ENCODE data around the gene SPSB3. TPM values are rescaled to one million over a fixed set of nuclear protein-coding genes. Genes with fewer than 3 reads are reported as not detected.

SPSB3 gene
- total and polyA plus RNA-seq, 2 of the 4 experiments (the other 2 are of a cell fraction) = 9.1 to 30.8 TPM

DNA sequence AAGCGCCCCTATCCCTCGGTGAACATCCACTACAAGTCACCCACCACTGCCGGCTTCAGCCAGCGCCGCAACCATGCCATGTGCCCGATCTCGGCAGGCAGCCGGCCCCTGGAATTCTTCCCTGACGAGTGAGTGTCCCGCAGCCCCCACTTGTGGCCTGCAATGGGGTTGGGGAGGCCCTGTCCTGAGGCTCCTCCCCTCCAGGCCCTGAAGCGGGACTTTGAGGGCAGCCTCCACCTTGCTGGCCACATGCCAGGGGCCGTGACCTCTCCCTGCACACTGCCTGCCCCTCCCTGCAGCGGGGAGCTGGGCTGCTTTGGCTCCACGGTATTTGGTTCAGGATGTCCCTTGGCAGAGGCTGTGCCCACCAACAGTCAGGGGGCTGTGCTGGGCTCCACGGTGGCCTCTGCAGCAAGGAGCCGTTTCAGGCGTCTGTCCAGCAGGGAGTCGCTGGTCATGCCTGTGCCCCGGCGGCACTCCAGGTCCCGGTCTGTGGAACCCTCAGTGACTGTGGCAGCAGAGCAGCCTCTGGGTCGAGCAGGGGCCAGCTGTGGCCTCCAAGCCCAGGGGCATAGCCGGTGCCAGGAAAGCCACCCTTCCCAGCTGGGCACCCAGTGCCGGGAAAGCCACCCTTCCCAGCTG, 19.4 kb downstream of the SPSB3 start (continued):
- TF ChIP-seq ELK1 (IDR thresholded peaks at IDR 0.05; ENCODE audit: borderline replicate concordance, low read depth, low read length) (no peak), FOS (IDR thresholded peaks at IDR 0.05; ENCODE audit: low read depth, low read length) (no peak), RCOR1 (IDR thresholded peaks at IDR 0.05; ENCODE audit: insufficient replicate concordance, low read length) (no peak)

DNA sequence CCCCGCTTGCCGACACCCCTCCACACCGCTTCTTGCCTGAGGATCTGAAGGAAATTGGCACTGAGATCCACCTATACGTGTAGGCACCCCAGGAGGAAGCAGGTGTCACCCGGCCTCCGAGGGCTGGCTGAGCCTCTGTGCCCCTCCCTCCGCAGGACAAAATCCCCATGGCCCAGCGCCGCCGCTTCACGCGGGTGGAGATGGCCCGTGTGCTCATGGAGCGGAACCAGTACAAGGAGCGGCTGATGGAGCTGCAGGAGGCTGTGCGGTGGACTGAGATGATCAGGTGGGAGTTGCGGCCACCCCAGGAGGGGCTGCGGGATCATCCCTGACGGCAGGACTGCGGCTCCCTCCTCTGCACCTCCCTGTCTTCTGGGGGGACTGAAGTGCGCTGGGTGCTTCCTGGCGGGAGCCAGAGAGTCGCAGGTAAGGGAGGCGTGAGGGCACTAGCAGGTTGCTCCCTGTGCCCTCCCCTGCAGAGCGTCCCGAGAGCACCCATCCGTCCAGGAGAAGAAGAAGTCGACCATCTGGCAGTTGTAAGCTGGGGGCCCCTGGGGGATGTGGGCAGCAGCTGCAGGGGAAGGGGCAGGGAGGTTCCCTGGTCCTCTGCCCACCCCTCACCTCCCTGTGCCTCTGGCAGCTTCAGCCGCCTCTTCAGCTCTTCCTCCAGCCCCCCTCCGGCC, 20.0 kb downstream of the SPSB3 start:
- Histone ChIP-seq H3K36me3 (ENCODE audit: control insufficient read depth, insufficient read depth, low read length) (peaks cover 82% of the 10 kb centered on the region), H2AK9ac (replicated peaks; ENCODE audit: low read depth, low read length, poor library complexity) (peak overlapping the region; percentile 9), H2BK5ac (ENCODE audit: low read depth, low read length, poor library complexity, severe bottlenecking) (no peak overlapping the region), H3K9ac (ENCODE audit: low read depth, low read length) (no peak overlapping the region), H3K4me2 (ENCODE audit: low read depth, low read length) (no peak overlapping the region), H4K20me1 (ENCODE audit: insufficient read depth, low read length) (no peaks in the 10 kb centered on the region; the same call in 1 of the 2 replicates), H3K14ac (replicated peaks; ENCODE audit: low read depth, low read length) (no peak overlapping the region), H3K4me3 (ENCODE audit: insufficient read depth, low read depth, low read length) (no peak overlapping the region), H2AK5ac (ENCODE audit: low read depth, low read length) (no peak overlapping the region), H3K18ac (ENCODE audit: low read depth, low read length) (no peak overlapping the region), H4K91ac (ENCODE audit: insufficient read depth, low read depth, low read length) (no peak overlapping the region), H2BK120ac (ENCODE audit: low read depth, low read length) (no peak overlapping the region), H4K8ac (ENCODE audit: low read depth in 2 of 2, low read length in 2 of 2) (no peak overlapping the region), H2BK15ac (ENCODE audit: low read depth, low read length) (no peak overlapping the region), H3K4ac (ENCODE audit: low read depth, low read length) (no peak overlapping the region), H3K4me1 (ENCODE audit: control insufficient read depth, insufficient read depth, low read length) (no peaks in the 10 kb centered on the region), H3K9me3 (ENCODE audit: control insufficient read depth, insufficient read depth, low read length) (no peaks in the 10 kb centered on the region), H3K27me3 (ENCODE audit: control insufficient read depth, insufficient read depth, low read length) (no peaks in the 10 kb centered on the region), H2AFZ (replicated peaks; ENCODE audit: low read length, poor library complexity) (no peak overlapping the region), H3K79me1 (ENCODE audit: low read depth in 1 of 2, low read length in 2 of 2) (no peaks in the 10 kb centered on the region), H4K5ac (ENCODE audit: low read depth, low read length) (no peak overlapping the region), H2BK20ac (ENCODE audit: low read depth, low read length) (no peak overlapping the region), H3K23ac (ENCODE audit: low read depth, low read length) (no peak overlapping the region), H3K27ac (ENCODE audit: insufficient read depth, low read length) (no peak overlapping the region), H3K9me1 (ENCODE audit: insufficient read depth, low read length) (no peaks in the 10 kb centered on the region), H3K56ac (ENCODE audit: extremely low read depth, insufficient read depth, low read length) (no peak overlapping the region)
- no peak for TF ChIP-seq CTCF (conservative IDR thresholded peaks at IDR 0.05; ENCODE audit: low read depth, low read length)
- TF ChIP-seq, protein P1, sequence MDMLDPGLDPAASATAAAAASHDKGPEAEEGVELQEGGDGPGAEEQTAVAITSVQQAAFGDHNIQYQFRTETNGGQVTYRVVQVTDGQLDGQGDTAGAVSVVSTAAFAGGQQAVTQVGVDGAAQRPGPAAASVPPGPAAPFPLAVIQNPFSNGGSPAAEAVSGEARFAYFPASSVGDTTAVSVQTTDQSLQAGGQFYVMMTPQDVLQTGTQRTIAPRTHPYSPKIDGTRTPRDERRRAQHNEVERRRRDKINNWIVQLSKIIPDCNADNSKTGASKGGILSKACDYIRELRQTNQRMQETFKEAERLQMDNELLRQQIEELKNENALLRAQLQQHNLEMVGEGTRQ (IDR thresholded peaks at IDR 0.05; ENCODE audit: low read depth, low read length) = no peak
- no peak for TF ChIP-seq BHLHE40 (IDR thresholded peaks at IDR 0.05; ENCODE audit: low read depth, low read length)
- no peak for TF ChIP-seq NFE2L2 (IDR thresholded peaks at IDR 0.05; ENCODE audit: low read depth, low read length)
- no peak for TF ChIP-seq MAFK (IDR thresholded peaks at IDR 0.05; ENCODE audit: low read depth, low read length)
- no peak for TF ChIP-seq POLR2A (IDR thresholded peaks at IDR 0.05; ENCODE audit: low read depth, low read length)
- WGBS, 2 experiments (ENCODE audit: extremely low coverage in 2 of 2, insufficient read length in 1 of 2) = 100% methylated on average over 9 of the region's 30 CpGs; no CpG with 5 or more reads in 1 of the 2 experiments
- ATAC-seq (ENCODE audit: low read depth) (no peak), DNase-seq (no peak)
- no TSS peak for BruUV-seq (replicated peaks)
- ChIA-PET CTCF (no interaction called here), POLR2A (ENCODE audit: unreplicated experiment) (no interaction called here)
- intact Hi-C loops (cut with micrococcal nuclease) = no loop called here
- in situ Hi-C loops (cut with MboI; ENCODE audit: low sequenced_read_pairs) = loop anchor here (5.0 kb wide), 1 partner anchor 50 kb away; no protein-coding TSS in a partner anchor
- dilution Hi-C loops (cut with HindIII; ENCODE audit: low sequenced_read_pairs, unreplicated experiment) = no loop called here

All from IMR-90 (cell line).